Right hindlimb (tissue), 1 donor: ENCODE results near the gene OSBPL1A.

Experiments used
- DNase-seq: peaks from one replicate; pipeline ENCODE4 v3.0.0-alpha.2; 2018

Gene OSBPL1A

DNA sequence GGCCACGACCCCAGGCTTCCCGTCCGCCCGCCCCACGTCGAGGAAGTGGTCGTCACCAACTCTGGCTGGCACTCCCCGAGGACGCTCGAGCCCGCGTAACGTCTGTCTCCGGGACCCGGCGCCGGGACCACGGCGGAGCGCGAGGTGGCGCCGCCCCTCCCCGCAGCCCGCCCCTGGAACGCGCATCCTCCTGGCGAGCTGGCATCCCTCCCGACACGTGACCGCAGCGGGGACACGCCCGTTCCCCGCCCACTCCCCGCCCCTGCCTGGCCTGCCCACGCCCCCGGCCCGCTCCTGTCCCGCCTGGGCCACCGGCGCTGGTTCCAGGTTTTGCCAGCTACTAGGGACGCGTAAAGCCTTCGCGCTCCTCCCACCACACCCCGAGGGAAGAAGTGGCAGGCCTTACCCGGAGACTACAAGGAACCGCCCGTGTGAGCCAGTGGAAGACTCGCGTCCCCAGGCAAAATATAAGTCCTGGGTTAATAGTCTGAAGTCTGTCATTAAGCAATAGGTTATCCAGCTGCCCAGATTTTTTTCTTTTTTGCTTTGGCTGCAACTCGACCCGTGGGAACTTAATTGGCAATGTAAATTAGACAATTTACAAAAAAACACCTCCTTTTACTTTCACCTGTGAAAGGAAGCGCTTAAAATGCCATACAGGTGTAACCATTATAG, at the start of gene OSBPL1A:
Gene OSBPL1A, minus strand, starts transcription at position 131 of the 675 bp plus-strand sequence. CDS start 20,291 bp downstream, outside the sequence.
- peak; percentile 95 for DNase-seq

GRCh38 chr18:24446953-24447538, 49.4 kb upstream of the OSBPL1A start:
- no peak for DNase-seq

DNA sequence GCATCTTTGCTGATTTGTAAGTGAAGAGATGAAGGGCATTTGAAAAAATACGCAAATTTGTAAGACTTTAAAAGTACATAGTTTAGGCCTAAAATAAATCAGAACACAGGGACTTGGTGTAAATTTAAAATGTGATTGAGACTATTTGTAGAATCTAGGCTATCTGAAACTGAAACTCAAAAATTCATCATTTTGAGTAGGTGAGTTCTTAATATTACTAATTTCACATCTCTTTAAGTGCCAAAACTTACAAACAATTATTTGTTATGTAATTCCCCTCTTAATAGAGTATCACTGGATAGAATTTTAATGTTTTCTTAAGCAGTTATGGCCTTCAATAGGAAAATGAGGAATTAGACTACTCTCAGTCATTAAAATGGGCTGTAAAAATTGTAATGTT, 48.8 kb upstream of the OSBPL1A start:
- no peak for DNase-seq

- no peak for DNase-seq
These were observed 46.2 kb upstream of the OSBPL1A start for GRCh38 chr18:24443870-24444269.

DNA sequence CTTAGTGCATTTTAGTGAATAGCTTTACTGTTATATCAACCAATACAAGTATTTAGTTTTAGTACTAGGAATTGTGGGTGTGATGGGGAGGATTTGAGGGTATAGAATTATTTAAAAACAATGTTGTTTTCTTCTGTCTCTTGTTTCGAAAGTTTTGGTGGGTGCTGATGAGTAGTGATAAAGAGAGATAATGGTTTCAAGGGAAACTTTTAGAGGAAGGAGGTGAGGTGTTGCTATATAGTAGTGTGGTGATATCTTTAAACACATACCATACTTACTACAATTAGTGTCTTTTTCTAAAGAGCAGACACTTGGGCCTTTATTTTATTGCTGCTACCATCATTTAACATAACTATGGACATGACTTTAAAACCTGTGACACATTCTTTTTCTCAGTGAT, 39.3 kb upstream of the OSBPL1A start:
- DNase-seq, result no peak

GRCh38 chr18:24432618-24433017, 35.0 kb upstream of the OSBPL1A start:
- DNase-seq, result no peak

- DNase-seq, result no peak
These were observed 31.6 kb upstream of the OSBPL1A start for GRCh38 chr18:24429188-24429587.

DNA sequence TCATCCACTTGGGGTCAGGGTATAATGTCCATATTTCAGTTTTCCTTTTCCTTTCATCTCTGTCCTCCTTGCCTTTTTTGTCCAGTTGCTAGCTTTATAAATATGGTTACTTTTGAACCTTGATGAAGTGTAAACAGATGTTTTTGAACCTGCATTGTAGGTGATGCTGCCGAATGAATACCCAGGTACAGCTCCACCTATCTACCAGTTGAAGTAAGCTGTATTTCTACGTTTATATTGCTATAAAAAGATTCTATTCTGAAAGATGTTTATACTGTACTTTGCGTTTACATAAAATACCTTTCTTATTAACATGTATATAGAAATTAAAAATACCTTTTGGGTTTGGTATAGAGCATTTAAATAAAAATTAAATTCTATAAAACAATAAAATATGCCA, 31.1 kb upstream of the OSBPL1A start:
- no peak for DNase-seq

DNA sequence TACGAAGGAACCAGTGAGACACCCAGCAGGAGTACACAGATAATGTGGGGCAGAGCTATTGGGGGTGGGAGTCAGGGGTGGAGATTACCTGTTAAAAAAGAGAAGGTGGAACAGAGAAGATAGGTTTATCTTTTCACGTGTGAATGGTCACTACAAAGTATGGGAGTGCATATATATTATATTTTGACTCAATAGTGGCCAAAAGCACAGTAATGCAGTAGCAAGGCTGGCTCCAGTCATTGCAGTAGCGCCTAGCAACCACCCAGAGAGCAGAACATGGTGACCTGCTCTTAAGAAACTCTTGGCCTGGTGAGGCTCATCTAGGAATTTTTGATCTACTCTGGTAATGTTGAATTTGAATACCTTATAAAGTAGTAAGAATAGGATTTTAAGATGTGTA, 29.9 kb upstream of the OSBPL1A start:
- no peak for DNase-seq

GRCh38 chr18:24426398-24427294, 29.0 kb upstream of the OSBPL1A start, which contains the start of gene IMPACT:
Gene IMPACT (plus strand): TSS chr18:24426670. CDS start chr18:24426757, 87 bp downstream.
- DNase-seq, result peak; percentile 91

DNA sequence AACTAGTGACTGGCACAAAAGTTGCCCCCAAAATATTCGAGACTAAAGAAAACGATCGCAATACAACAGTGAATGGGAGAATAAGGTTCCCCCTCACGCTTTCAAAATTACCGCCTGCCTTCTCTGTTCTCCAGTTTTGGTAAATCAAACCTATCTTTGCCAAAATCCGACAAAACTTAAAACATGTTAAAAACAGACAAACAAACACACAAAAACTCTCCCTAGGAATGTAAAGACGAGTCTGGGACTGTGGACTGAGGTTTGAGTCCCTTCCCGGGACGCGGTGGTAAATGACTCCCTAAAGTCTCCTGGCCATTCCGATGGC, 28.4 kb upstream of the OSBPL1A start:
- DNase-seq, result no peak

- no peak for DNase-seq
These were observed 24.2 kb upstream of the OSBPL1A start for GRCh38 chr18:24421831-24422230.

DNA sequence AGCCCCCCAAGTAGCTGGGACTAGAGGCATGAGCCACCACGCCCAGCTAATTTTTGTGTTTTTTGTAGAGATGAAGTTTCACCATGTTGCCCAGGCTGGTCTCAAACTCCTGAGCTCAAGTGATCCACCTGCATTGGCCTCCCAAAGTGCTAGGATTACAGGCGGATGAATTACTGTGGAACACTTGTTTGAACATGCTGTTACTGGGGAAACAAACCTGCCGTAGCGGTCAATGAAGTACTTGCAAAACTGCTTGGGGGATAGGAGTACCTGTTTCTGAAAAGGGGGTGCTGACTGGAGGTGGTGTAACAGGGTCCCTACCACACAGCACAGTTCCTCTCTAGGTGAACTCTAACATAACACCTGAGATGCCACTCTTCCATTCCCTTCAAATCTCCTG, 22.9 kb upstream of the OSBPL1A start:
- DNase-seq, result no peak

DNA sequence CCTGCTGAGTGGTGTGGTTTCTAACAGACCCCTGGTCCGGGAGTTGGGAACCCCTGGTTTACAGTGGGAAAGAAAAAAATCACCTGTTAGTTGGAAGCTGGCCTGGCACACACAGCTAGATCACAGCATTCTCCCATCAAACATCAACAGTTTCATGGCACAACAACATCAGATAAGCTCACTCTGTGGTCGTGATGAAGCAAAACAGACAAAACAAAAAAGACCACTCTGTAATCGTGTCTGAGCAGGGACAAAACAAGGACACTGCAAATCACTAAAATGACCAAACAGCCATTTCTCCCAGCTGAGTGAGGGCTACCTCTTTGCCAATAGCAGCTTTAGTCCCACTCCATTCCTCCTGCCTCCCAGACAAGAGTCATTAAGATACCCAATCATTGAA, 19.9 kb upstream of the OSBPL1A start:
- DNase-seq, result no peak

DNA sequence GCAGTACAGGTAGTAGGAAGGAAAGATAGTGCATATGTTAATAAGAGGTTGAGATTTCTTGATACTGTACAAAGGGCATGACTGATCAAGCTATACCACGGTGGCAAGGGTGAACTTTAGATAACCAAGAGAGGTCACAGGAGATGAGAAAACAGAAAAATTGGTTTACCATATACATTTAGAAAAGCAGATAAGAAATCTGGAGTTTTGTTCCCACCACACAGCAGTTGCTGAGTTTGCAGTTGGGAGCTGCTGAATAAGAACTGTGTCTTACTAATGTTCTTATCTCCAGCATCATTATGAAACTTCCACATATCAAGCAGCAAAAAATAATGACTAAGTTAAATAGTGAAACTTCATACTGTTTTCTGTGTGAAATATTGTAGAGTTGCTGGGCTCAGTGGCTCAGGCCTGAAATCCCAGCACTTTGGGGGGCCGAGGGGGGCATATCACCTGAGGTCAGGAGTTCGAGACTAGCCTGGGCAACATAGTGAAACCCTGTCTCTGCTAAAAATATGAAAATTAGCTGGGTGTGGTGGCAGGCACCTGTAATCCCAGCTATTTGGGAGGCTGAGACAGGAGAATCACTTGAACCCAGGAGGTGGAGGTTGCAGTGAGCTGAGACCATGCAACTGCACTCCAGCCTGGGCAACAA, 16.9 kb upstream of the OSBPL1A start:
- no peak for DNase-seq

GRCh38 chr18:24413148-24413547, 15.5 kb upstream of the OSBPL1A start:
- DNase-seq, result peak; percentile 26

- no peak for DNase-seq
These were observed 10.9 kb upstream of the OSBPL1A start for GRCh38 chr18:24408496-24408895.

DNA sequence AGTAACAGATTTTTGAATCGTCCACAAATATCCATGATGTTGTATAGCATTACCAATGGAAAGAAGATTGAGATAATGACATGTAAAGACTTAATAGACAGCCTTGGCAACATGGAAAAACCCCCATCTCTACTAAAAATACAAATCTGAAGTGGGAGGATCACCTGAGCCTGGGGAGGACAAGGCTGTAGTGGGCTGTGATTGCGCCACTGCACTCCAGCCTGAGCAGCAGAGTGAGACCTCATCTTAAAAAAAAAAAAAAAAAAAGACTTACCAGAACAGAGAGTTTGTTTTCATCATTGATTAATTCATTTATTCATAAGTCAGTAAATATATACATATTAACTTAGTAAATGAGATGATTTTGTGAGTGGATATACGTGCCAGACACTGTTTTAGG, 7.0 kb upstream of the OSBPL1A start:
- DNase-seq, result no peak

GRCh38 chr18:24403076-24403475, 5.5 kb upstream of the OSBPL1A start:
- DNase-seq, result no peak

GRCh38 chr18:24402209-24402785, 4.7 kb upstream of the OSBPL1A start:
- no peak for DNase-seq

DNA sequence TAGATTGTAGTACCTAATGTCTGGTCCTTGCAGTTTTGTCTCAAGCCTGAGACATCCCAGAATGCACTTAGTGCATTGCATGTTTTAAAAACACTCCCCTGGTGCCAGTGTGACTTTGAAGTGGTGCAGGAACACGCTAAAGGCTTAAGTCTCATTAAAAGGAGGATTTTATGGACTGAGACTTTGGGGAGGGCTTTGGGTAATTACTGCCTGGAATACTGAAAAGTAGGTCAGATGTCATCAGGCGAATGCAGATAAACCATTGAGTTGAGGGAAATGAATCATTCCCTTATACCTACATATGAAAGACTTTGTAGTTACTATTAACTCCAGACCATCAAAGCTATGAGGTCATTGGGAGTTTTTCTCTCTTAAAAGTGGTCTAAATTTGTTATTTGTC, 3.0 kb upstream of the OSBPL1A start:
- no peak for DNase-seq

GRCh38 chr18:24398540-24398939, 916 bp upstream of the OSBPL1A start:
- DNase-seq, result peak; percentile 24

DNA sequence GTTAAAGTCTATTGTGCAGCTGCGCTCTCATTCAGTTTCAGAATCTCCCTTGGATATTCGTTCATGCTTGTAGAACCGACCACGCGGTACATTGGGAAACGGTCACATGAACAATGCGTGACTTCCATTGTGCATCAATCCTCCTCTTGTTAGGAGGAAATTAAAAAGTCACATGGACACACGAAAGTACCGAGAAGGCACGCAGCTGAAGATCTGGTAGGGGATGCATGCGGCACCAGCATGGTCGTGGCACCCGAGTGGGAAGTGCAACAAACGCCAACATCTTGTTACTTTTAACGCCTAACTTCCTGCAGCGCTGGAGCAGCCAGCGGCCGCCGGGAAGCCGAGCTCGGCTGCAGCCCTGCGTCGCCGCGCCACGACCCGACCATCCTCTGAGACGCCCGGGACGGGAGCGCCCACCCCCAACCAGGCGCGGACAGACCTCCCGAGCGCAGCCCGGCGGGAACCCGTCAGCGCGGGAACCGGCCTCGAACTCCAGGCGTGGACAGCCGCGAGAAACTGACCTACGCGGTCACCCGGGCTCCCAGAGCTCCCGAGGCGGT, 412 bp downstream of the OSBPL1A start:
- peak; percentile 65 for DNase-seq
